Keratinocyte (primary cell): ENCODE results near the gene FDPS. TPM values are rescaled to one million over a fixed set of nuclear protein-coding genes. Genes with fewer than 3 reads are reported as not detected.

Source experiments
- DNase-seq: peaks from one replicate; pipeline ENCODE4 v3.0.0-alpha.2; 2011; ENCODE audit warnings: low read depth, missing footprints, low spot score
- FAIRE-seq: peaks from 2 replicates; lab custom pipeline; 2011; peaks lifted over from hg19 to GRCh38; lab: Jason Lieb, UNC
- H2AFZ ChIP-seq: 2 replicates; pipeline ENCODE4 v1.6.0; 2012; ENCODE audit warnings: low read length, control low read depth, inconsistent platforms; ENCODE audit not compliant: control insufficient read depth
- H3K27ac ChIP-seq: 2 replicates; pipeline ENCODE4 v1.5.1; 2011; ENCODE audit warnings: low read length; ENCODE audit not compliant: control insufficient read depth, insufficient read depth
- H3K27me3 ChIP-seq: 3 replicates; pipeline ENCODE4 v1.6.0; 2011; ENCODE audit warnings: low read length; ENCODE audit not compliant: control insufficient read depth, insufficient read depth; ENCODE audit errors: extremely low read depth
- H3K36me3 ChIP-seq, 2 experiments: 2 replicates in 1 of 2; 3 replicates in 1 of 2; pipeline ENCODE4 v1.5.1; 2011; ENCODE audit warnings: low read length in 2 of 2, mild to moderate bottlenecking in 1 of 2; ENCODE audit not compliant: control insufficient read depth in 2 of 2, insufficient read depth in 2 of 2; ENCODE audit errors: extremely low read depth in 1 of 2
- H3K4me1 ChIP-seq: 3 replicates; pipeline ENCODE4 v1.5.1; 2011; ENCODE audit warnings: low read length; ENCODE audit not compliant: control insufficient read depth, insufficient read depth; ENCODE audit errors: extremely low read depth
- H3K4me2 ChIP-seq: 3 replicates; pipeline ENCODE4 v1.6.0; 2011; ENCODE audit warnings: low read depth, low read length; ENCODE audit not compliant: control insufficient read depth, insufficient read depth; ENCODE audit errors: extremely low read depth
- H3K4me3 ChIP-seq, 3 experiments: fragments of 200-600 bp in 1 of 3; sonication (generic) in 1 of 3; 2 replicates in 2 of 3; 3 replicates in 1 of 3; pipeline ENCODE4 v1.5.1; 2011 to 2016; ENCODE audit warnings: low read length in 3 of 3, mild to moderate bottlenecking in 3 of 3, control low read depth in 2 of 3, inconsistent platforms in 1 of 3, low read depth in 1 of 3, mixed read lengths in 1 of 3, mixed run types in 1 of 3, moderate library complexity in 1 of 3; ENCODE audit not compliant: control insufficient read depth in 2 of 3, insufficient read depth in 2 of 3; ENCODE audit errors: extremely low read depth in 1 of 3
- H3K79me2 ChIP-seq: 2 replicates; pipeline ENCODE4 v1.6.0; 2012; ENCODE audit warnings: low read length; ENCODE audit not compliant: control insufficient read depth, insufficient read depth
- H3K9ac ChIP-seq: 3 replicates; pipeline ENCODE4 v1.6.0; 2011; ENCODE audit warnings: low read length; ENCODE audit not compliant: control insufficient read depth, insufficient read depth; ENCODE audit errors: extremely low read depth
- H3K9me1 ChIP-seq: 3 replicates; pipeline ENCODE4 v1.6.0; 2011; ENCODE audit warnings: low read length; ENCODE audit not compliant: control insufficient read depth, insufficient read depth; ENCODE audit errors: extremely low read depth
- H3K9me3 ChIP-seq: 2 replicates; pipeline ENCODE4 v1.5.1; 2012; ENCODE audit warnings: low read depth, low read length; ENCODE audit not compliant: control insufficient read depth
- H4K20me1 ChIP-seq: 3 replicates; pipeline ENCODE4 v1.6.0; 2011; ENCODE audit warnings: low read length; ENCODE audit not compliant: control insufficient read depth, insufficient read depth; ENCODE audit errors: extremely low read depth
- EZH2 ChIP-seq: IDR thresholded peaks from one replicate; pipeline ENCODE4 v1.6.1; 2012; ENCODE audit warnings: inconsistent platforms, mild to moderate bottlenecking, low read length, moderate library complexity
- dilution Hi-C: fragments of 300-500 bp; cut with MboI; formaldehyde crosslinking; loops from one replicate; pipeline ENCODE4 v1.7.0; 2020; ENCODE audit warnings: low sequenced_read_pairs; ENCODE audit not compliant: extremely low pct_ligation_motif_present
- polyA plus RNA-seq, 5 experiments: library from polyadenylated mRNA; depleted of rRNA in 3 of 5; stranded (reverse) in 3 of 5; stranded (forward) in 1 of 5; unstranded in 1 of 5; fragments of >200 nt; gene quantifications; 1 replicate in 1 of 5; 2 replicates in 3 of 5; 3 replicates in 1 of 5; pipeline versions ENCODE4 v1.2.1 to v1.2.3, GENCODE V29; 2011 to 2012; ENCODE audit warnings: missing spikeins in 2 of 5, low read depth in 1 of 5, low replicate concordance in 1 of 5
- TF ChIP-seq, protein P1 (sequence below), 3 experiments: IDR thresholded peaks in 1 of 3; conservative IDR thresholded peaks in 1 of 3; optimal IDR thresholded peaks in 1 of 3; 2 replicates in 2 of 3; 3 replicates in 1 of 3; pipeline versions ENCODE3 to v1.5.1; 2011; ENCODE audit warnings: low read length in 3 of 3, mild to moderate bottlenecking in 3 of 3, moderate library complexity in 2 of 3, control low read depth in 1 of 3, inconsistent platforms in 1 of 3; ENCODE audit not compliant: insufficient read depth in 2 of 3; ENCODE audit errors: extremely low read depth in 1 of 3

The FDPS gene
- polyA plus RNA-seq, 1 donor (not counting 4 experiments of a cell fraction or from before 2014, with no cell fraction given) = 821 TPM

DNA sequence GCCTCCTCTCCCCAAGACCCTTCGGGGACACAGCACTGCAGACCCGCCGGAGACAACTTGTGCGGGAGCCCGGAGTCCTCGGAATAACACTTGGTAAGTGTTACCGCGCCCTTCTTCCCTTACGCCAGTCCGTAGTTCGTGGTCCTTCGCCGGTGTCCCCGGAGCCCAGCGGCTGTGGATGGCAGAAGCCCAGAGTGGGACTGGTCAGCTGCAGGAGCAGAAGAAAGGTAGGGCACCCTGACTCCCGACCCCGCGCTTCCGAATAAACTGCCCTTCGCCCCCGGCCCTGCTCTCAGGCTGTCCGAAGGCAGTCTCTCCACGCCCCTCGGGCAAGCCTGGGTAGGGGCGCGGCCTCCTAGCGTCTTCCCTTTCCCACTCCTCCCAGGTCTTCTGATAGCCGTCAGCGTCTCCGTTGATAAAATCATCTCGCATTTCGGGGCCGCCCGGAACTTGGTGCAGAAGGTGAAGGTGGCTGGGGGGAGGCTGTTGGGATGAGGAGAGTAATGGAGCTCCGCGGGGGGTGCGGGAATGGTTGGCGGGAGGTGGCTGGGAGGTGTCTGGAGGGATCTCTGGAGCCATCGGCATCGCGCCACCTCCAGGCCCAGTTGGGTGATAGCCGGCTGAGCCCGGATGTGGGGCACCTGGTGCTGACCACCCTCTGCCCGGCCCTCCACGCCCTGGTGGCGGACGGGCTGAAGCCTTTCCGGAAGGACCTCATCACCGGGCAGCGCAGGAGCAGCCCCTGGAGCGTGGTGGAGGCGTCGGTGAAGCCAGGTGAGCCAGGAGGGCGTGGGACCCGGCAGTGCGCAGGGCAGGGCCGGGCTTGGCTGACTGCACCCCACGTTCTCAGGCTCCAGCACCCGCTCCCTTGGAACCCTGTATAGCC is 16.3 kb downstream of the FDPS start:
- H4K20me1 ChIP-seq = peaks cover 10% of the 10 kb centered on the region
- H3K36me3 ChIP-seq = peaks cover 16 to 30% of the 10 kb centered on the region in 2 experiments
- H3K4me1 ChIP-seq = peaks cover 17% of the 10 kb centered on the region
- peak overlapping the region; percentile 82 for H3K9ac ChIP-seq
- dilution Hi-C loops = no loop called here
- H3K9me1 ChIP-seq = no peaks in the 10 kb centered on the region
- TF ChIP-seq, protein P1, sequence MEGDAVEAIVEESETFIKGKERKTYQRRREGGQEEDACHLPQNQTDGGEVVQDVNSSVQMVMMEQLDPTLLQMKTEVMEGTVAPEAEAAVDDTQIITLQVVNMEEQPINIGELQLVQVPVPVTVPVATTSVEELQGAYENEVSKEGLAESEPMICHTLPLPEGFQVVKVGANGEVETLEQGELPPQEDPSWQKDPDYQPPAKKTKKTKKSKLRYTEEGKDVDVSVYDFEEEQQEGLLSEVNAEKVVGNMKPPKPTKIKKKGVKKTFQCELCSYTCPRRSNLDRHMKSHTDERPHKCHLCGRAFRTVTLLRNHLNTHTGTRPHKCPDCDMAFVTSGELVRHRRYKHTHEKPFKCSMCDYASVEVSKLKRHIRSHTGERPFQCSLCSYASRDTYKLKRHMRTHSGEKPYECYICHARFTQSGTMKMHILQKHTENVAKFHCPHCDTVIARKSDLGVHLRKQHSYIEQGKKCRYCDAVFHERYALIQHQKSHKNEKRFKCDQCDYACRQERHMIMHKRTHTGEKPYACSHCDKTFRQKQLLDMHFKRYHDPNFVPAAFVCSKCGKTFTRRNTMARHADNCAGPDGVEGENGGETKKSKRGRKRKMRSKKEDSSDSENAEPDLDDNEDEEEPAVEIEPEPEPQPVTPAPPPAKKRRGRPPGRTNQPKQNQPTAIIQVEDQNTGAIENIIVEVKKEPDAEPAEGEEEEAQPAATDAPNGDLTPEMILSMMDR (optimal IDR thresholded peaks at IDR 0.05 in 1 of 3, IDR thresholded peaks at IDR 0.05 in 1 of 3, conservative IDR thresholded peaks at IDR 0.05 in 1 of 3; ENCODE audit: extremely low read depth in 1 of 3, insufficient read depth in 2 of 3, low read length in 3 of 3) = peak; percentile 38 to 76 (median 71)
- TF ChIP-seq EZH2 = no peak
- peak overlapping the region; percentile 84 for H3K27ac ChIP-seq
- peak overlapping the region; percentile 78 to 90 (median 82) for H3K4me3 ChIP-seq
- peaks cover 16% of the 10 kb centered on the region for H3K79me2 ChIP-seq
- no peaks in the 10 kb centered on the region for H3K27me3 ChIP-seq
- FAIRE-seq (no peak), DNase-seq (no peak)
- peak overlapping the region; percentile 96 for H3K4me2 ChIP-seq
- H2AFZ ChIP-seq = peak overlapping the region; percentile 60
- H3K9me3 ChIP-seq = no peaks in the 10 kb centered on the region

DNA sequence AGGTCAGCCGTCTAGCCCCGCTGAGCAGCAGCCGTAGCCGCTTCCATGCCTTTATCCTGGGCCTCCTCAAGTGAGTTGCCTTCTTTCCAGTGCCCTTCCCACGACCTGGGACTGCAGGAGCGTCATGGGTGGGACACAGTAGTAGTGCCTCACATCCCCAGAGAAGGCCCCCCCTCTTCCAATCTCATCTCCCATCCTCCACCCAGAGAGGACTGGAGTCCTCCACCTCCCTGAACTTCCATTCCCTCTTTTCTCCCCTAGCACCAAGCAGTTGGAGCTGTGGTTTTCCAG is 16.9 kb downstream of the FDPS start:
- DNase-seq (no peak), FAIRE-seq (no peak)
- Histone ChIP-seq H2AFZ (no peak overlapping the region), H3K27me3 (no peaks in the 10 kb centered on the region), H3K9ac (peak overlapping the region; percentile 82), H3K4me2 (peak overlapping the region; percentile 96), H3K79me2 (peaks cover 16% of the 10 kb centered on the region), H3K4me1 (peaks cover 15% of the 10 kb centered on the region), H3K4me3 (peak overlapping the region; percentile 78 to 90 (median 82)), H3K36me3 (peaks cover 17 to 29% of the 10 kb centered on the region in 2 experiments), H3K9me1 (no peaks in the 10 kb centered on the region), H3K27ac (no peak overlapping the region), H4K20me1 (peaks cover 7% of the 10 kb centered on the region), H3K9me3 (no peaks in the 10 kb centered on the region)
- dilution Hi-C loops = no loop called here
- TF ChIP-seq, protein P1 (optimal IDR thresholded peaks at IDR 0.05 in 1 of 3, IDR thresholded peaks at IDR 0.05 in 1 of 3, conservative IDR thresholded peaks at IDR 0.05 in 1 of 3; ENCODE audit: extremely low read depth in 1 of 3, insufficient read depth in 2 of 3, low read length in 3 of 3) = no peak
- TF ChIP-seq EZH2 = no peak
